HG03196 (cell line): ENCODE measurements around the gene XYLB.
"Not testable (repeated sequence)": the region's sequence is repeated elsewhere in the genome, so short reads cannot be mapped to it uniquely, and the experiment has no call there.

Source experiments
- ATAC-seq: cut with Tn5 transposase; IDR thresholded peaks from one replicate; pipeline ENCODE4 v1.9.1; 2021; ENCODE audit not compliant: unreplicated experiment

XYLB gene

DNA sequence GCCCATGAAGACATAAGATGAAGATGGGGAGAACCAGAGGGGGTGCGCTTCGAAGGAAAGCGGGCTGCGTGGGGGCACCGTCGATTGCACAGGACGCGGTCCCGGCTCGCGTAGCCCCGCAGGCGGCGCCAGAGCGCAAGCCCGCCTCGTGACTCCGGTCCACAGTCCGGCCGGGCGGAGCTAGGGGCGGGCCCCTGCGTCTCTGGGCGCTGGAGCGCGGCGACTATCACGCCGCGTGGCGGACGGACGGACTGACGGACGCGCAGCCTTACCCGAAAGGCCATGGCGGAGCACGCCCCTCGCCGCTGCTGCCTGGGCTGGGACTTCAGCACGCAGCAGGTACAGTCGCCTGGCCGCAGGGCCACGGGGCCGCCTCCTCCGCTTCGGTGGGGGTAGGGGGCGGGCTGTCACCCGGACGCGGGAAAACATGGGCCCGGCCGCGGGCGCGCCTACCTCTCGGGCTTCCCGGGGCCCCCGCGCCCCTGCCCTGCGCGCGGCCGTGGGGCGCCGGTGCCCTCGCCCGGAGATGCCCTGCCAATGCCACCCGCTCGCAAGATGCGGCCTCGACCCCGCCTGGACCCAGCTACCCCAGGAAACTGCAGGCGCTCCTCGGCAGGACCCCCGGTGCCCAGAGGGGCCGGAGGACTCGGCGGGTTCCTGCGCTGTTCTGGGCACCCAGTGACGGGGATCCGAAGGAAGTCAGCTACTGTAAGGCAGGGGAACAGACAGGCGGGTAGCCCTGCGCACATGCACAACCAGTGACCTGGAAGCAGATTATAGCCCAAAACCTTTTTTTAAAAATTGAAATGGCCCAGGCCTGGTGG is at the start of gene XYLB:
Gene XYLB, plus strand, starts transcription at position 199 of the 824 bp plus-strand sequence. Its CDS starts 84 bp downstream, at position 283.
- peak; percentile 97 for ATAC-seq

DNA sequence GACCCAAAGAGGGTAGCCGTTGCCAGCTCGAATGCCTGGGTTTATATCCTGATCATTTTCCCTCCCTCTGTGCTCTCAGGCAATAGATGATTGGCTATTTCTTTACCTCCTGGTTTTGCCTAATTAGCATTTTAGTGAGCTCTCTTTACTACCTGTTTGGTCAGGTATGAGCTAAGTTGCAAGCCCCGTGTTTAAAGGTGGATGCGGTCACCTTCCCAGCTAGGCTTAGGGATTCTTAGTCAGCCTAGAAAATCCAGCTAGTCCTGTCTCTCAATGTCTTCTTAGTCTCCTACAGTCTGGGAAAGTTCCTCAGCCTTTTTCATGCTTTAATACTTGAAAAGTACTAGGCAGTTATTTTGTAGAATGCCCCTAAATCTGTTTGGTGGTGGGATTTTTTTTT is 49.5 kb upstream of the XYLB start:
- not testable (repeated sequence) for ATAC-seq

DNA sequence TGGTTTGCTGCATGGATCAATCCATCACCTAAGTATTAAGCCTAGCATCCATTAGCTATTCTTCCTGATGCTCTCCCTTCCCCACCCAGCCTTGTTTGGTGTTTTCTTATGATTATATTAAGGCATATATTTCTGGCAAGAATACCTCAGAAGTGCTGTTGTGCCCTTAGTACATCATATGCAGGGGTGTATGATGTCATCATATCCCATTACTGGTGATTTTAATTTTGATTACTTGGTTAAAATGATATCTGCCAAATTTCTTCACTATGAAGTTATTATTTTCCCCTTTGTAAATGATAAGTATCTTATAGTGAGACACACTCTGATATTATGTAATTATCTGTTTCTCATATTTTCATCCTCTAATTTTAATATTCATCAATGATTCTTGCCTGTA is 49.0 kb upstream of the XYLB start:
- no peak for ATAC-seq

DNA sequence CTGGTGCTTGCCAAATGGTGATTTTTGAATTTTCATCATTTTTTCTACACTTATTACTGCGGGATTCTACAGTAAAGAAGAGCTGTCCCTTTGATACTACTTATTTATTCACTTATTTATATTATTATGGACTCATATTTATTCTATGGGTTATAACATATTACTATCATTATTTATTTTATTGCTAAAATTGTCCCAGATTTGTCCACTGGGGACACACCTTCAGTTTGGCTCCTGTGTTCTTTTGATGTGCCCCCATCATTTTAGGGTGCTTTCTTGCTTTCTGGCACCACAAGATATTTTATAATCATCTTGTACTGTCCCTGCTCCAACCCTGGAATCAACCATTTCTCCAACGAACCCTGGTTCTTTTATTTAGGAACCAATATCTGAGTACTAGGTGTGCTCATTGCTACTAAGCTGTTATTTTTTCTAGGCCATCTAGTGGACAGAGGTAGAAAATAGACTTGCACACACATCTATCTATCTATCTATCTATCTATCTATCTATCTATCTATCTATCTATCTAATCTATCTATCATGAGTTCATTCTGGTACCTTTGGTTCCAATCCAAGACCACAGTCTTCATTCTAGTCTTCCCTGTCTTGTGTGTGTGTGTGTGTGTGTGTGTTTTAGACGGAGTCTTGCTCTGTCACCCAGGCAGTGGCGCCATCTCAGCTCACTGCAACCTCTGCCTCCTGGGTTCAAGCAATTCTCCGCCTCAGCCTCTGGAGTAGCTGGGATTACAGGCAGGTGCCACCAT is 48.5 kb upstream of the XYLB start:
- no peak for ATAC-seq

DNA sequence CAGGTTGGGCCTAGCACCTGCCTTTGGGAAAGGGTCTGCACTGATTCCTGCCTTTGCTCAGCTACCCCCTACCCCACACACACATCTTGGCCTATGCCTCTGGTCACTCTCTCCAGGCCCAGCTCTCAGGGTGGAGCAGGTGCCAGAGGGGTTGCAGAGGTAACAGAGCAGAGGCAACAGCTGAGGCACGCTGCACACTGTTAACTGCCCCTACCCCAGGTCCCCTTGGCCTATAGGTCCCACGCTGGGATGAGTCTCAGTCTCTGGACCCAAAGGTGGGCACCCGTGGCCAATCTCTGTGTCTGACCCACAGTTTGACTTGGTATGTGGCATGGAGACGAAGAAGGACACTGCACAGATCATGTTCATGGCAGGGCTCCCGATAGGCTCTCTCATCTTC is 39.6 kb upstream of the XYLB start:
- ATAC-seq: no peak

DNA sequence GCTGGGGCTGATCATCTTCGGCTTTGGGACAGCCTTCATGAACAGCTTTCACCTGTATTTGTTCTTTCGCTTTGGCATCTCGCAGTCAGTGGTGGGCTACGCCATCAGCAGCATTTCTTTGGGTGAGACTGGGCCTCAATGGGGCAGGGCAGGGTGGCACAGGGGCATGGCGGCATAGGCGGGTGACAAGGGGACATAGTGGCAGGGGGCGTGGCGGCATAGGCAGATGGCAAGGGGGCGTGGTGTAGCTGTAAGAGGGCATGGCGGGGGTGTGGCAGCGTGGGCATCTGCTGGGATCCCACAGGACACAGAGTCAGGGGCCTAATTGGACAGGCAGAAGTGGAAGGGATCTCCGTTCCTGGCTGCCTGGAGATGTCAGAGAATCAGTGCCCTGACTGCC is 39.0 kb upstream of the XYLB start:
- no peak for ATAC-seq

DNA sequence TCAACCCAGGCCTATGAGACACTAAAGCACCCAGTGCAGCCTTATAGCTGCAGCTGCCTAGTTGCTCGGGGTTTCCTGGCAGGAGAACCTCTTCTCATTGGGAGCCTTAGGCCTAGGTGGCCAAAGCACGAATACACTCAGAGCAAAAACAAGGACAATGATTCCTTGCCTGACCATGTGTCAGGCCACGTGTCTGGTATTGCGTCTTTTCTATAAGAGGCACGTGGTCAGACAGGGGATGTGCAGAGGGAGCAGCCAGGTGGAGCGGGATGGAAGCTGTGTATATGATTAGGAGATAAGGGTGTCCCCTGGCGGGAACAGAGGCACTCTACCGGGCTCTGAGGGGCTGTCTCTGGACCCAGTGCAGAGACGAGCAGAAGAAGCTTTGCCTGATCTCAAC is 38.1 kb upstream of the XYLB start:
- no peak for ATAC-seq

DNA sequence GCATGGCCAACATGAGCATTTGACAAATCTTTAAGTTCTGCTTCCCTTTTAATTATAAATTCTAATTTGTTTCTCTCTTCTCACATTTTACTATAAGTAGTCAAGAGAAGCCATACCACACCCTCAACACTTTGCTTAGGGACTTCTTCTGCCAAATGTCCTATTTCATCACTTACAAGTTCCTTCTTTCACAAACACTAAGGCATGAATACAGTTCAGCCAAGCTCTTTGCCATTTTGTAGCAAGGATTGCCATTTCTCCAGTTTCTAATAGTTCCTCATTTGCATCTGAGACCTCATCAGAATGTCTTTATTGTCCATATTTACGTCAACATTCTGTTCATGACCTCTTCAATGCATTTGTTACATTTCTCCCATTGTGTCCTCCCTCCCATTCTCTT is 35.1 kb upstream of the XYLB start:
- no peak for ATAC-seq

DNA sequence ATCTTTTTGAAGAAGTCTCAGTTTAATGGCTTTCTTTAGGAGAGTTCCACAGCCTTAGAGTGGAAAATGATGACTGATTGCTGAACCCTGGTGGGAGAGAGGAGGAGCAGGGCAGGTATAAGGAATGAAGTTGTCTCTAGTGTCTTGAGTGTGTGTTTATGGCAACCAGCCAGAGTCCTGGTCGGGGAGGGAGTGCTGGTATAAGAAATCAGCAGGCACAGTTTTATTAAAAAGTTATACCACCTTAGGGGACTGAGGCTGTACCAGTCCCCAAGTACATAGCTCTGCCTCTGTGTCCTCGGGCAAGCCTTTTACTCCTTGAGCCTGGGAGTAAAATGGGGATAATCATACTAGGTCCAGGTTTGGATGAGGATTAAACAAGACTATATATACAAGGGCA is 34.6 kb upstream of the XYLB start:
- no peak for ATAC-seq

DNA sequence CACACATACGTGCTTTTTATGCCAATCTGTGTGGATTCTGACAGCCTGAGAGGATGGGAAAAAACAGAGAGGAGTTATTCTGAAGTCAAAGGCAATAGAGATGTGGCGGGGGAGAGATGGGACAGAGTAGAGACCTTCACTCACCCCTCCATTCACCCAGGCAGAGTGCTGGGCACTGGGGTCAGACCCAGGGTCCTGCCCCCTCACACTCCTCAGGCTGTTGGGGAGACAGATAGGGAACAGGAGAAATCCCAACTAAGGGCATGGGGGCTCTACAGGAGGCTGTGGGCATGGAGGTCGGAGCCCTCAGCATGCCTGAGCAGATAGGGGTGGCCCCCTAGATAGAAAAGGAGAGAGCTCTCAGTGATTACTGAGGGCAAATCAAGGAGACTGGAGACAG is 34.2 kb upstream of the XYLB start:
- no peak for ATAC-seq

DNA sequence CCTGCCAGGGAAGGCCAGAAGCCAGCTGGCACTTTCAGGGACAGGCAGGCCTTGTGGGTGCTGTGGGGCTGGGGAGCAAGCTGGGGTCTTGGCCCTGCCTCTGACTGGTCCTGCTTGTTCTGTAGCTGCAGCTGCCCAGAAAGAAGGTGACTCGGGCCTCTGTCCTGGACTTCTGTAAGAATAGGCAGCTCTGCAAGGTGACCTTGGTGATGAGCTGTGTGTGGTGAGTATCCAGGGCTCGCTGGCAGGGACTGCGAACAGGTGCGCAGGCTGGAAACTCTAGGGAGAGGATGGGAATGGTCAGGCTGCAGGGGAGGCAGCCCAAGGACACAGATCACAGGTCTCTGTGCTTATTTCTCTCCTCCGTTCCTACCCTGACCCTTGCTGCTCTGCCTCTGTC is 33.3 kb upstream of the XYLB start:
- no peak for ATAC-seq

DNA sequence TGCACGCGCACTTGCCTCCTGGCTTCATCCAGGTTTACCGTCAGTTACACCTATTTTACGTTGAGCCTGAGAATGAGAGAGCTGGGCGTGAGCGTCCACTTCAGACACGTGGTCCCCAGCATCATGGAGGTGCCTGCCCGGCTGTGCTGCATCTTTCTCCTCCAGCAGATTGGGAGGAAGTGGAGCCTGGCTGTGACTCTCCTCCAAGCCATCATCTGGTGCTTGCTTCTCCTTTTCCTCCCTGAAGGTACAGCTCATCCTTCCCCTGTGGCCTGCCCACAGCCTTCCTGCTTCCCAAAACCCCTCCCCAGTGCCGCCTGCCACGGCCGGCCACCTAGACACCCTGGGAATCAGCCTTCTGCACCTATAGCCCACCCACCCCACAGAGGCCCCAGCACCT is 32.9 kb upstream of the XYLB start:
- ATAC-seq: no peak

DNA sequence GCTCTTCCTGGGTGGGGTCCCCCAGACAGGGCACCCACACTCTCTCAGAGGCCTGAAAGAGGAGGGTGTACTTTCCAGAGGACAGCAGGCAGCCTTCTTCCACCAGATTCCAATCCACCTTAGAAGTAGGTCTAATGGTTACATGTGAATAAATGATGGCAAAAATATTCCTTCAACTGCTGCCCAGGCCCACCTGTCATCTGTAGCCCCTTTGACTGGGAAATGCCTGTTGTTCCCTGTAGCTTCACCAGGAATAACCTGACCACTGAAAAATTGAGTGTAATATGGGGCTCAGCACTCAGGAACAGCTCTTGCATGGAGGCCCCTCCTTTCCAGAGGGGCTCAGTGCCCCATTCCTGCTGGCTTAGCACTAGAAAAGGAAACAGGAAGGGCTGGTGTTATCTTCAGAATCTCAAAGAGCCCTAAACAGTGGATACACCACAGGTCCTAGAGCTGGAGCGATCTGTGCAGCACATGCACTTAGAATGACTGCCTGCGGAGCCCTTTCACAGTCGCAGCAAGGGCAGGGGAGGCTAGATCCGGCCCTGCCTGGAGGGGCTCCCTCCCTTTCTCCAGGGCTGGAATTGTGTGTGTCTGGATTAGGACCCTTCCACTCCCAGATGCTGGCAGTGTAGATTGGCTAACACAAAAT is 32.3 kb upstream of the XYLB start:
- ATAC-seq: no peak

DNA sequence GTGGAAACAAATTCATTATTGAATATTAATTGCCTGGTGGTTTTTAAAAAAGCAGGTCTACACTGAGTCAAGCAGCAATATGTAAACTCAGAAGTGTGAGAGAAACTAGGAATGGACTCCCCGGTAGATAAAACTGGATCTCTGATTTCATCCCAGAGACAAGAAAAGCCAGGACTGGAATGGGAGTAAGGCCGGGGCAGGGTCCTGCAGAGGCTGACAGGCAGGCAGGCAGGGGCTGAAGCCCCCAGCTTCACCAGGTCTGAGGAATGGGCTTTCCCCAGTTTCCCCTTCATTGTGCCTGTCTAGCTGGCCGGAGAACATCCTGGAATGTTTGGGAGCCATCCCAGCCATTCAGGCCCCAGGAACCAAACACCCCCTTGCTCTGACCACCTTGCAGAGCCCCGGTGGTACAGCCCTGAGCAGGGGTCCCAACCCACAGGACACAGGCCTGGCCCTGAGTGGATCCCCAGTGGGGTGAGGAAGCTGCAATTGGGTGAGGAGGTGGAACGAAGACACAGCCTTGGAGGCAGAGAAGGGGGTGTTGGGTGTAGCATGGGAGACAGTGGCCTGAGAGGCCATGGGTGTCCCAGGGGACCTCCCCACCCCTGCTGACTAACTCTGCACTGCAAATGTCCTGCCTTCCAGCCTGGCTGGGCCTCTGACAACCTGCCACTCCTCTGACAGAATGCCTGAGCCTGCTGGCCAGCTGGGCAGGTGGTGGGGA is 31.7 kb upstream of the XYLB start:
- ATAC-seq: no peak

DNA sequence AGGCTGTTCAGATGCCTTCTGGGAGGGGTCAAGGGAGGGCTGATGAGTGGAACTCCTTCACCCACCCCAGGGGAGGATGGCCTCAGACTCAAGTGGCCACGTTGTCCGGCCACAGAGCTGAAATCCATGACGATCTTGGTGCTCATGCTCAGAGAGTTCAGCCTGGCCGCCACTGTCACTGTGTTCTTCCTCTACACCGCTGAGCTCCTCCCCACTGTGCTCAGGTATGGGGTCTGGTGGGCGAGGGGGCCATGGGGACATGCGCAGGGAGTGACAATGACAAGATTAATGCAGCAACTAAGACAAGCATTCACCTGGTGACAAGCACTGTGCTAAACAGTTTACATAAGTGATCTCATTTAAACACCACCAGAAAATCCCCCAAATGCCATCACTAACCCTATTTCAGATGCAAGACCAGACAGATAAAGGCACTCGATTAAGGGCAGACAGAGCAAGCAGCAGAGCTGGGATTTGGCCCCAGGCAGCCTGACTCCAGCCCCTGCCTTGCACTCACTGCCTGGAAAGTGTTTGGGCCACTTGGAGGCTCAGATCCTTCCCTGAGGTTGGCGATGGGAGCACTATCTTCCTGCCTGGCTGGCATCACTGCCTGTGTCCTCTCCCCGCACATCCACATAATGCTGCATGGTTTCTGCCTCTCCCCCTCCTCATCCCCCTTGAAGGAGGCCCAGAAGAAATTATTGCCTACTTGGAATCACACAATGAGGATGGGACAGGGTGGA is 30.9 kb upstream of the XYLB start:
- ATAC-seq: no peak

DNA sequence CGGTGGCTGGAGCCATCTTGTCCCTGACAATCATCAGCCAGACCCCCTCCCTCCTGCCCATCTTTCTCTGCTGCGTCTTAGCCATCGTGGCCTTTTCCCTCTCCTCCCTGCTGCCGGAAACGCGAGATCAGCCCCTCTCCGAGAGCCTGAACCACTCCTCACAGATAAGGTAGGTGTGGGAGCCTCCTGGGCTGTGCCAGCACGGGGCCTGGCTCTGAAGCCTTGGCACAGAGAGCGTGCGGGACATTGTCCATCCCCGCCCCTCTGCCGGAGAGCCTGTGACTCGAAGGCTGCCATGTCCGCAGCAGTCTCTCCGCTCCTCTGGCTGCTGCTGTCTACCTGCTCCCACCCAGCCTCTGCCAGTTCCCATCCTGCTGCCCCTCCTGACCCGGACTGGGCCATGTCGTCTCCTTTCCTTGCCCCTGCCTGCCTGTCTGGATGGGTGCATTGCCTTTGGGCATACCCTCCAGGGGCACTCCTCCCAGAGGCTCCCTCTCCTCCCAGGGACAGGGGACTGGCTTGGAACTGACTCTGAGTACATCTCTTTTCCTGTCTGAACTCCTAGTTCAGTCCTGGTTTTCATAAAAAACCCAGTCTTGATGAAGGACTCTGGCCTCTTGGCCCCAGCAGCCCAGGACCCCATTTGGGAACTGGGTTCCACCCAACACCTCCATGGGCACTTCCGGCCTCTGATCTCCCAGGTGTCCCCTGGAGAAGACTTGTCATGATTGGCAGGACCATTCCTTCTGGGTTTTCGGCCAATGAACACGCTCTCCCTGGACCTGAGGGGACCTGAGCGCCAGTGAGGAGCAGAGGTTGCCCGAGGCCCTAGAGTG is 30.0 kb upstream of the XYLB start:
- ATAC-seq: no peak

DNA sequence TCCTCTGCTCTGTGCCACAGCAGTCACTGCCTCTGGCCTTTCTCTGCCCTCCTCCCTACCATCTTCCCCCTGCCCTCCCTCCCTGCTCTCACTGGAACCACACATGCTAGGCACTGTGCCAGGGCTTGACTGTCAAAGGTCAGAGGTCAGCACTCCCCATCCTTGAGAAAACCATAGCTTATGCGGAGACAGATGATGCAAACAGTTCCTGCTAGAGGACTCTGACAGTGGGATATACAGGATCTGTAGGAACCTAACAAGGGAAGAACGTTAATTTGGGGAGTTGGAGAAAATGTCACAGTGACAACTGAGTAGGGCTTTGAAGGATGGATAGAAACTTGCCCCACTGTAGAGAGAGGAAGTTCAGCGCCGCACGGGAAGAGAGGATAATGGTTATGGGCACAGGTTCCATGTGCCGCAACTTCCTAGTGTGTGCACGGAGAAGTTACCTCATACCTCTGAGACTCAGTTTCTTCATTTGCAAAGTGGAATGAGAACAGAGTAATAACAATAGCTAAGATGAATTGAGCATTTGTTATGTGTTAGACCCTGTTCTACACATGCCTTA is 29.3 kb upstream of the XYLB start:
- no peak for ATAC-seq

DNA sequence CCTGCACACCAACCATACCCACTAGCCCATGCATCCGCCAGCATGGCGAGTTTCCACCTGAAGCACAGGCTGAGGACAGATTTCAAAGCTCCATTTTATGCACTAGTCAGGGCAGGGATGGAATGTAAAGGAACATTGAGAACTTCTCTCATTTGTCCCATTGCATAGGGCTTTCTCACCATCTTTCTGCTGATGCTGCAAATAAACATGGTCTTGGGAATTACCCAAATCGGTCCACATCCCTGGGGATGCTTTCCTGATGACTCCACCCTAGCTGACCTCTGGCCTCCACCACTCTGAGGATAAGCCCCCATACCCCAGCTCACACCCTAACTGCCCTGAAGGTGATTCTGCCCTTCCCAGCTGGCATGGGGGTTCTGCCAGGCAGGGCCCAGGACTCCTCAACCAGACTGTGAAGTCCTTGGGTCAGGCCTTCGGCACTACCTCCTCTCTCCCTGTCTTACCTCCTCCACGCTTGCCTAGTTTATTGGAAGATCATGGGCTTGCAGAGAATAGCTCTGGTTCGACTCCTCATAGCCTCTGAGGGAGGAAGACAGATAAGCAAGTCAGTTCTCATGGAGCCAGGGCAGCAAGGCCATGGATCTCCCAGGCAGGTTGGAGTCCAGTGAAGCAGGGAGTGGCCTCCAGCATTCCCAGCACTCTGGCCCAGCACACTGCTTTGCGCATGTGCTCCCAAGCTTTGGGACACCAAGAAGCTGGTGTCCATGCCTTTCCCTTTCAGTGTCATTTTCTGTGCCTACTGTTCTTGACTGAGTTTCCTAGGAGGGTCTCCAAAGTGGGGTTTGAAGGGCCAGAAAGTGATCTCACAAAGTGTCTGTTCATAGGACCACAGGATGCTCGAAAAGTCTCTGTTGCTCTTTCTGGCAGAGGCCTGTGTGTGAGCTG is 27.6 kb upstream of the XYLB start:
- ATAC-seq: no peak
